Tibial nerve (tissue), 4 donors: ENCODE results near the gene EHF.

Experiments
- CTCF ChIP-seq, 5 experiments: fragments of 200-600 bp in 3 of 5; fragments of 450-650 bp in 2 of 5; sonication (generic) in 3 of 5; IDR thresholded peaks; one replicate each; pipeline ENCODE4 v1.5.1; 2016 to 2019; ENCODE audit warnings: antibody characterized with exemption in 5 of 5, mild to moderate bottlenecking in 3 of 5, moderate library complexity in 2 of 5
- EP300 ChIP-seq, 2 donors: sonication (generic); formaldehyde crosslinking; IDR thresholded peaks; one replicate each; pipeline ENCODE4 v1.6.1; 2017; ENCODE audit warnings: antibody characterized with exemption in 2 of 2, mild to moderate bottlenecking in 1 of 2
- POLR2A ChIP-seq, 2 donors: fragments of 450-650 bp; IDR thresholded peaks; one replicate each; pipeline ENCODE4 v1.6.1; 2017; ENCODE audit warnings: antibody characterized with exemption in 2 of 2, mild to moderate bottlenecking in 2 of 2, moderate library complexity in 2 of 2

GRCh38 chr11:34603129-34604001 is 17.5 kb upstream of the EHF start:
- no peak for TF ChIP-seq EP300 (IDR thresholded peaks at IDR 0.05)
- no peak for TF ChIP-seq CTCF (IDR thresholded peaks at IDR 0.05)
- TF ChIP-seq POLR2A (IDR thresholded peaks at IDR 0.05) = no peak
